PC-9 (cell line): ENCODE results near the gene FAM110A.

Source experiments
- CTCF ChIP-seq: fragments of 200-600 bp; sonication (generic); conservative IDR thresholded peaks from 2 replicates; pipeline ENCODE4 v1.6.1; 2017; ENCODE audit warnings: mixed run types, antibody characterized with exemption, mild to moderate bottlenecking, moderate library complexity
- EZH2 ChIP-seq: fragments of 200-600 bp; sonication (generic); IDR thresholded peaks from 2 replicates; pipeline ENCODE4 v1.8.0; 2017; ENCODE audit warnings: antibody characterized with exemption, low read depth

- TF ChIP-seq CTCF (no peak), EZH2 (no peak)
Observed at GRCh38 chr20:835608-836045, 2.1 kb downstream of the FAM110A start.
